HL-60/S4 (cell line): ENCODE measurements around the gene FRAS1.
"Not testable (repeated sequence)": the region's sequence is repeated elsewhere in the genome, so short reads cannot be mapped to it uniquely, and the experiment has no call there.

Source experiments
- in situ Hi-C: fragments of 300-500 bp; cut with MboI; formaldehyde crosslinking; loops from 2 replicates; pipeline ENCODE4 v1.14.3; 2022; ENCODE audit warnings: low sequenced_read_pairs

FRAS1 gene

GRCh38 chr4:78267790-78268189 lies 210.7 kb downstream of the FRAS1 start:
- in situ Hi-C loops: no loop called here

GRCh38 chr4:78268597-78268996 lies 211.5 kb downstream of the FRAS1 start:
- in situ Hi-C loops: no loop called here

- in situ Hi-C loops: not testable (repeated sequence)
Observed at GRCh38 chr4:78275450-78275849, 218.3 kb downstream of the FRAS1 start.

- in situ Hi-C loops: no loop called here
Observed at GRCh38 chr4:78286281-78286680, 229.2 kb downstream of the FRAS1 start.

GRCh38 chr4:78288327-78288726 lies 231.2 kb downstream of the FRAS1 start:
- in situ Hi-C loops: no loop called here

- in situ Hi-C loops: no loop called here
Observed at GRCh38 chr4:78291277-78291676, 234.2 kb downstream of the FRAS1 start.

GRCh38 chr4:78292341-78292740 lies 235.2 kb downstream of the FRAS1 start:
- in situ Hi-C loops: no loop called here

GRCh38 chr4:78292856-78293255 lies 235.7 kb downstream of the FRAS1 start:
- in situ Hi-C loops: no loop called here

- in situ Hi-C loops: no loop called here
Observed at GRCh38 chr4:78293348-78293747, 236.2 kb downstream of the FRAS1 start.

GRCh38 chr4:78293821-78294301 lies 236.7 kb downstream of the FRAS1 start:
- in situ Hi-C loops: no loop called here

GRCh38 chr4:78296261-78296660 lies 239.1 kb downstream of the FRAS1 start:
- in situ Hi-C loops: no loop called here

- in situ Hi-C loops: no loop called here
Observed at GRCh38 chr4:78297116-78297800, 240.1 kb downstream of the FRAS1 start.

GRCh38 chr4:78298618-78299017 lies 241.5 kb downstream of the FRAS1 start:
- in situ Hi-C loops: no loop called here

GRCh38 chr4:78299565-78299972 lies 242.4 kb downstream of the FRAS1 start:
- in situ Hi-C loops: no loop called here

- in situ Hi-C loops: not testable (repeated sequence)
Observed at GRCh38 chr4:78307263-78307662, 250.1 kb downstream of the FRAS1 start.

GRCh38 chr4:78308517-78308916 lies 251.4 kb downstream of the FRAS1 start:
- in situ Hi-C loops: no loop called here

GRCh38 chr4:78309352-78309751 lies 252.2 kb downstream of the FRAS1 start:
- in situ Hi-C loops: no loop called here

- in situ Hi-C loops: no loop called here
Observed at GRCh38 chr4:78310007-78310739, 253.1 kb downstream of the FRAS1 start.

GRCh38 chr4:78310740-78311115 lies 253.6 kb downstream of the FRAS1 start:
- in situ Hi-C loops: no loop called here

GRCh38 chr4:78311306-78311705 lies 254.2 kb downstream of the FRAS1 start:
- in situ Hi-C loops: no loop called here

GRCh38 chr4:78312989-78313753 lies 256.0 kb downstream of the FRAS1 start:
- in situ Hi-C loops: no loop called here

GRCh38 chr4:78313754-78314120 lies 256.6 kb downstream of the FRAS1 start:
- in situ Hi-C loops: no loop called here
